HG03095 (cell line): ENCODE data around the gene ZNG1E.
"Not testable (repeated sequence)": the region's sequence is repeated elsewhere in the genome, so short reads cannot be mapped to it uniquely, and the experiment has no call there.

Source experiments
- ATAC-seq: cut with Tn5 transposase; IDR thresholded peaks from one replicate; pipeline ENCODE4 v1.9.1; 2021; ENCODE audit warnings: moderate library complexity; ENCODE audit not compliant: unreplicated experiment

The ZNG1E gene

GRCh38 chr9:65675589-65676021 lies at the start of gene ZNG1E:
Gene ZNG1E (plus strand): TSS chr9:65675928. CDS start chr9:65675977, 49 bp downstream.
- not testable (repeated sequence) for ATAC-seq

GRCh38 chr9:65673579-65673978 lies 2.1 kb upstream of the ZNG1E start:
- ATAC-seq: not testable (repeated sequence)

GRCh38 chr9:65675018-65675417 lies 710 bp upstream of the ZNG1E start:
- ATAC-seq: not testable (repeated sequence)

- ATAC-seq: not testable (repeated sequence)
Observed at GRCh38 chr9:65676389-65676788, 661 bp downstream of the ZNG1E start.

- ATAC-seq: not testable (repeated sequence)
Observed at GRCh38 chr9:65678533-65678932, 2.8 kb downstream of the ZNG1E start.

- not testable (repeated sequence) for ATAC-seq
Observed at GRCh38 chr9:65703550-65703949, 27.8 kb downstream of the ZNG1E start.

- ATAC-seq: not testable (repeated sequence)
Observed at GRCh38 chr9:65714445-65714844, 38.7 kb downstream of the ZNG1E start.

- not testable (repeated sequence) for ATAC-seq
Observed at GRCh38 chr9:65737096-65737564, 61.4 kb downstream of the ZNG1E start, which contains the start of gene FOXD4L4. Gene FOXD4L4 (plus strand): TSS chr9:65737146. CDS start chr9:65737146, 0 bp downstream.

- not testable (repeated sequence) for ATAC-seq
Observed at GRCh38 chr9:65738133-65738532, 62.4 kb downstream of the ZNG1E start.
